WTC11 (cell line): Measurements from ENCODE around the gene HS1BP3.

Source experiments
- TP53 ChIP-seq: sonication (generic); formaldehyde crosslinking; IDR thresholded peaks from 2 replicates; pipeline ENCODE4 v1.8.1; 2023; ENCODE audit warnings: mild to moderate bottlenecking, missing genetic modification reagents
- USF2 ChIP-seq: sonication (generic); formaldehyde crosslinking; IDR thresholded peaks from 2 replicates; pipeline ENCODE4 v1.8.1; 2023; ENCODE audit warnings: mild to moderate bottlenecking, missing genetic modification reagents, moderate library complexity
- ZNF138 ChIP-seq: sonication (generic); formaldehyde crosslinking; conservative IDR thresholded peaks from 2 replicates; pipeline ENCODE4 v1.8.1; 2022; ENCODE audit warnings: mild to moderate bottlenecking, moderate library complexity, missing genetic modification reagents
- TF ChIP-seq, protein P1 (sequence below): fragments of 200-600 bp; IDR thresholded peaks from 2 replicates; pipeline ENCODE4 v1.8.0; 2022; ENCODE audit warnings: antibody characterized with exemption

GRCh38 chr2:20627712-20628380 is 23.1 kb downstream of the HS1BP3 start:
- no peak for TF ChIP-seq ZNF138 (CRISPR knock-in tag)
- no peak for TF ChIP-seq TP53 (CRISPR knock-in tag)
- no peak for TF ChIP-seq USF2 (CRISPR knock-in tag)
- TF ChIP-seq, protein P1, sequence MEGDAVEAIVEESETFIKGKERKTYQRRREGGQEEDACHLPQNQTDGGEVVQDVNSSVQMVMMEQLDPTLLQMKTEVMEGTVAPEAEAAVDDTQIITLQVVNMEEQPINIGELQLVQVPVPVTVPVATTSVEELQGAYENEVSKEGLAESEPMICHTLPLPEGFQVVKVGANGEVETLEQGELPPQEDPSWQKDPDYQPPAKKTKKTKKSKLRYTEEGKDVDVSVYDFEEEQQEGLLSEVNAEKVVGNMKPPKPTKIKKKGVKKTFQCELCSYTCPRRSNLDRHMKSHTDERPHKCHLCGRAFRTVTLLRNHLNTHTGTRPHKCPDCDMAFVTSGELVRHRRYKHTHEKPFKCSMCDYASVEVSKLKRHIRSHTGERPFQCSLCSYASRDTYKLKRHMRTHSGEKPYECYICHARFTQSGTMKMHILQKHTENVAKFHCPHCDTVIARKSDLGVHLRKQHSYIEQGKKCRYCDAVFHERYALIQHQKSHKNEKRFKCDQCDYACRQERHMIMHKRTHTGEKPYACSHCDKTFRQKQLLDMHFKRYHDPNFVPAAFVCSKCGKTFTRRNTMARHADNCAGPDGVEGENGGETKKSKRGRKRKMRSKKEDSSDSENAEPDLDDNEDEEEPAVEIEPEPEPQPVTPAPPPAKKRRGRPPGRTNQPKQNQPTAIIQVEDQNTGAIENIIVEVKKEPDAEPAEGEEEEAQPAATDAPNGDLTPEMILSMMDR: no peak
